Measurements from ENCODE around the gene PCMT1. TPM values are rescaled to one million over a fixed set of nuclear protein-coding genes. Genes with fewer than 3 reads are reported as not detected.
A peak's percentile ranks its signal among the peaks of the same experiment; 100 is the strongest.

The PCMT1 gene
- total and polyA plus RNA-seq, 2 of the 8 experiments (the other 6 are each of a cell fraction or from before 2014, with no cell fraction given): 84.3 to 91.3 TPM

GRCh38 chr6:149717588-149718458 is 31.7 kb upstream of the PCMT1 start, which contains the start of gene LATS1 (continued):
- no peak for TF ChIP-seq CHD7 (IDR thresholded peaks at IDR 0.05; ENCODE audit: insufficient replicate concordance, low read length)
- TF ChIP-seq CBX8 (IDR thresholded peaks at IDR 0.05; ENCODE audit: borderline replicate concordance, low read depth, low read length): no peak
- TF ChIP-seq GTF2F1 (IDR thresholded peaks at IDR 0.05; ENCODE audit: borderline replicate concordance, low read depth, low read length): peak; percentile 61; the same call in 1 of the 2 replicates
- peak; percentile 50 for TF ChIP-seq KDM4A (IDR thresholded peaks at IDR 0.05; ENCODE audit: low read depth, low read length, severe bottlenecking)
- TF ChIP-seq RXRA (IDR thresholded peaks at IDR 0.05; ENCODE audit: insufficient read depth, low read depth, low read length): no peak
- TF ChIP-seq PHF8 (conservative IDR thresholded peaks at IDR 0.05; ENCODE audit: low read depth, low read length): peak; percentile 97
- TF ChIP-seq RFX5 (IDR thresholded peaks at IDR 0.05; ENCODE audit: borderline replicate concordance, low read depth, low read length): no peak
- TF ChIP-seq YY1 (IDR thresholded peaks at IDR 0.05; ENCODE audit: low read depth, low read length): peak; percentile 94
- TF ChIP-seq RAD21 (IDR thresholded peaks at IDR 0.05 in 1 of 2, conservative IDR thresholded peaks at IDR 0.05 in 1 of 2; ENCODE audit: low read depth in 2 of 2, low read length in 2 of 2): no peak

Measured in H1 (cell line).